NCI-H2196 treated with DMSO at 0.1 percent for 48 hours (cell line): ENCODE data around the gene C1GALT1.
"Not testable (repeated sequence)": the region's sequence is repeated elsewhere in the genome, so short reads cannot be mapped to it uniquely, and the experiment has no call there.

Experiments used
- DNase-seq: peaks from one replicate; lab custom pipeline; 2025; ENCODE audit not compliant: unreplicated experiment; lab: John Stamatoyannopoulos, UW

The C1GALT1 gene

GRCh38 chr7:7166318-7166717 is 16.0 kb upstream of the C1GALT1 start:
- no peak for DNase-seq

DNA sequence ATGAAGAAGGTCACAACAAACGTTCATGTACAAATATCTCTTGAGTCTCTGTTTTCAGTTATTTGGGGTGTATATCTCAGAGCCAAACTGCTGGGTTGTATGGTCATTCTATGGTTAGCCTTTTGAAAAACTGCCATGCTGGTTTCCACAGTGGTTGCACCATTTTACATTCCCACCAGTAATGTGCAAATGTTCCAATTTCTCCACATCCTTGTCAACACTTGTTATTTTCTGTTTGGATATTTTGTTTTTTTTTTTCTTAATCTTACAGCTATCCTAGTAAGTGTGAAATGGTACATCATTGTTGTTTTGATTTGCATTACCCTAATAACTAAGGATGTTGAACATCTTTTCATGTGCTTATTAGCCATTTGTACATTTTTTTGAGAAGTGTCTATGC is 13.0 kb upstream of the C1GALT1 start:
- no peak for DNase-seq

GRCh38 chr7:7173956-7174632 is 8.2 kb upstream of the C1GALT1 start:
- DNase-seq: no peak

DNA sequence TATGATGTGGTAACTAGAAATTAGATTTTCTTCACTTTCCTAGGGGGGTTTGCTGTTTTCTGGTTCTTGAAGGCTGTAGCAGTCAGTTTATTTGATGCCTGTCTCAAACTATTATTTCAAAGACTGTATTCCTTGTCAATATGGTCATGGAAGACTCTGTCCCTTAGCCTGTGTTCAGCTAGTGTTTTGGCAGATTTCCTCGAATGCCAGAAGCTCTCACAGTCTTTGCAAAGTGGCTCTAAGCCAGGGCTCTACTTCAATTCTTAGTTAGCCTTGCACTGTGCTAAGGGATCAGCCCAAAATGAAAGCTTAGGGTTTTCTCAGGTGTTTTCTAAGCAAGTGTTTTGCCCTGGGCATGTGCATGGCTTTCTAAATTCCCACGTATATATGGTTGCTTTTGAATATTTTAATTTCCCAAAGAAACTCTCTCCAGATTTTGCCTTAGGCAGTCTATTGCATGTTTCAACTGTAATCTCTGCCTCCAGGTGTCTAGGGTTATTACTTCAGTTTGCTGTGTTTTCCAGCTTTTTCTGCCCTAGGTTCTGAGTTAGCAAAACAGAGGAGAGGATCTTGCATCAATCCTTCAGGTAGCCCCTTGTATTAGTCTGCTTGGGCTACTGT is 7.2 kb upstream of the C1GALT1 start:
- DNase-seq: no peak

GRCh38 chr7:7176406-7177043 is 5.8 kb upstream of the C1GALT1 start:
- DNase-seq: no peak

GRCh38 chr7:7177044-7177517 is 5.3 kb upstream of the C1GALT1 start:
- DNase-seq: no peak

GRCh38 chr7:7178081-7178480 is 4.3 kb upstream of the C1GALT1 start:
- DNase-seq: no peak

GRCh38 chr7:7178906-7179305 is 3.4 kb upstream of the C1GALT1 start:
- DNase-seq: no peak

- no peak for DNase-seq
These were observed 1.5 kb upstream of the C1GALT1 start for GRCh38 chr7:7180725-7181449.

DNA sequence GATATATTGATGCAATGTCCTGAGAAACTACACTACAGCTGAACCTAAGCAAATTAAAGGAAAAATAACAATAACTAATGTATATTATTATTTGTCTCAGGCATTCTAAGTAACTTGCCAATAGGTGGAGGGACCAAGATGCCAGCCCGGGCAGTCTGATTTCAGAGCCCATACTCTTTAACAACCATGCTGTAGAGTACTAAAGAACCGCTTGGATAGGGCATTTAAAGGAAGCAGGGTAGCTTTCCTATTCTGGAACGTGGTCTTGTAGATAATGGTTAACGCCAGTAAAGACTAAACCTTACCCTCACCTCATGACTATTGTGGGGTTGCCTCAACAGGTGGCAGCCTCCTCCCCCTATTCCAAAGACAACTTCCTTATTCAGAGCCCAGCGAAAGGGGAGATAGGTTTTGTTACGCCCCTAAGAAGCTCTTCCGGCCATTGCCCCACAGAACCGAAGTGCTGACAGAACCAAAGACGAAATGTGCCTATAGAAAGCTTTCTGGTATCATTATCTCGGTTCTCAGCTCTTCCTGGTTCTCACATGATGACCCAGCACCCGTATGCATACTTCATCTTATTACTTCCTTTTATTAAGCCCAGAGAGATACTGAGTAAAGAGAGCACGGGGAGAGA is 707 bp upstream of the C1GALT1 start:
- DNase-seq: peak; percentile 34

DNA sequence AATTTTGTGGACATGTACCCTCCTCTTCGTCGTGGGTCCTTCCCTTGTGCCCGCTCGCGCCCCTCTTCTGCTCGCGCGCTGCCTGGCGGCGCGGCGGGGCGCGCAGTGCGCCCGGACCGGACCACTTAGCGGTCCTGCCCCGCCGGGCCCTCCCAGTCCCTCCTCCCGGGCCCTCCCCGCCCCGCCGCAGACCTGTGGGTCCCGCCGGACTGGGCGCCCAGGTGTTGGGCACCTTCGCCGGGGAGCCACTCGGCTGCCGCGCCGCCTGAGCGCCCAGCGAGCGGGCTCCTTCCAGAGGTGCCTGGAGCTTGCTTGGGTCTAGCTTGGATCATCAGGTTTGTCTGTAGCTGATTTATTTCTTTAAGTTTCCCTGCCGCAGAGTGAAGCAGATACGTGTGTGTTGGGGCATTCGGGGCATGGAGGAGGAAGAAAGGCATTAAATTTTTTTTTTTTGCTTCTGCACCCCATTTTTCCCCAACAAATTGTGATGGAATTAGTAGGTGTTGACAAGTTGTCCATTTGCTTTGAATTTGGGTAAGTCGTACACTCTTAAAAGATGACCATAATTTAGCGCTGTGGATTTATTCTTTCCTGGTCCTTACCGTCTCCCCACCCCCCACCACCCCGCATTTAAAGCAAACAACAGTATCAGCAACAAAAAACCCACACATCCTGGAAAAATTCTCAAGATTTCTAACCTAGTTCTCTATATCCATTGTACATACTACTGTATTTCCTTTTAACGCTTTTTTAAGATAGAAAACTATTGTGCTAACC is 905 bp downstream of the C1GALT1 start:
- DNase-seq: no peak

GRCh38 chr7:7183838-7184463 is 1.6 kb downstream of the C1GALT1 start:
- DNase-seq: no peak

DNA sequence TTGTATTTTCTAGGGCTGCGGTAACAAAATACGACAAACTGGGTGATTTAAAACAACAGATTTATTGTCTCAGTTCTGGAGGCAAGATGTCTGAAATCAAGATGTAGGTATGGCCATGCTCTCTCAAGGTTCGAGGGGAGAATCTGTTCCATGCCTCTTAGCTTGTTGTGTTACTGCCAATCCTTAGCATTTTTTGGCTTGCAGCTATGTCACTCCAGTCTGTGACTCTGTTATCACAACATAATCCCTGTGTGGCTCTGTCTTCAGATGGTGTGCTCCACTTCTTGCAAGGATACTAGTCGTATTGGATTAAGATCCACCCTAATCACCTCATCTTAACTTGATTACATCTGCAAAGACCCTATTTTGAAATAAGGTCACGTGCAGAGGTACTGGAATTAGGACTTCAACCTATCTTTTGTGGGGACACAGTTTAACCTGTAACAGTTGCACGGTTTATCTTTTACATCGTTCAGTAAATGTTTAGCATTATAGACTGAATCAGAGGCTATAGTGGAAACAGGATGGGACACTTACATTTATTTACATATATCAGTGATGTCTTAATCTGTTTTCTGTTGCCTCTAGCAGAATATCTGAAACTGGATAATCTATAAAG is 3.1 kb downstream of the C1GALT1 start:
- no peak for DNase-seq

- no peak for DNase-seq
These were observed 5.7 kb downstream of the C1GALT1 start for GRCh38 chr7:7188091-7188490.

DNA sequence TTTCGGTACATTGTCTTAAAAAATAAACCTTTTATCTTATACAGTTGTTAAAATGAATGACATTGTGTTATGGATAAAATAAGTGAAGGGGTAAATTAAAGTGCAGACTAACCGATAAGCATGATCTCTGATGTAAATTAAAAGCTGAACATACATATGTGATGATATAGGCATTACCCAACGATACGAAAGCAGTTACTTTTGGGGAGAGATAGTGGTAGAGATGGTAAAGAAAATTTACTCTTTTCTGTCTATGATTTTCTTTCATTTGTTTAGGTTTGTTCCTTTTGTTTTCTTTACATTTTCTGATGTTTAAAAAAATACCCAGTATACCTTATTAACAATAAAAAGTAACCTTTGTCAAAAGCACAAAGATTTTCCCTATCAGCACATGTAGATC is 6.4 kb downstream of the C1GALT1 start:
- DNase-seq: no peak

- DNase-seq: no peak
These were observed 7.8 kb downstream of the C1GALT1 start for GRCh38 chr7:7190142-7190541.

DNA sequence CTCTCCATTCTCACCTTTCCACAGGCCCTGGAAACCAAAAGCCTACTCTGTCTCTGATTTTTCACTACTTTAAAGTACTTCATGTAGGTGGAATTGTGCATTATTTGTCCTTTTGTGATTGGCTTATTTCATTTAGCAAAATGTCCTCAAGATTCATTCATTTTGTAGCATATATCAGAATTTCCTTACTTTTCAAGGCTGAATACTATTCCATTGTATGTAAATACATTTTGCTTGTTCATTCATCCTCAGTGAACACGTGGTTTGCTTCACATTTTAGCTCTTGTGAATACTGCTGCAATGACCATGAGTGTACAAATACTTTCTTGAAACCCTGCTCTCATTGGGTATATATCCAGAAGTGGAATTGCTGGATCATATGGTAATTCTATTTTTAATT is 8.8 kb downstream of the C1GALT1 start:
- DNase-seq: no peak

DNA sequence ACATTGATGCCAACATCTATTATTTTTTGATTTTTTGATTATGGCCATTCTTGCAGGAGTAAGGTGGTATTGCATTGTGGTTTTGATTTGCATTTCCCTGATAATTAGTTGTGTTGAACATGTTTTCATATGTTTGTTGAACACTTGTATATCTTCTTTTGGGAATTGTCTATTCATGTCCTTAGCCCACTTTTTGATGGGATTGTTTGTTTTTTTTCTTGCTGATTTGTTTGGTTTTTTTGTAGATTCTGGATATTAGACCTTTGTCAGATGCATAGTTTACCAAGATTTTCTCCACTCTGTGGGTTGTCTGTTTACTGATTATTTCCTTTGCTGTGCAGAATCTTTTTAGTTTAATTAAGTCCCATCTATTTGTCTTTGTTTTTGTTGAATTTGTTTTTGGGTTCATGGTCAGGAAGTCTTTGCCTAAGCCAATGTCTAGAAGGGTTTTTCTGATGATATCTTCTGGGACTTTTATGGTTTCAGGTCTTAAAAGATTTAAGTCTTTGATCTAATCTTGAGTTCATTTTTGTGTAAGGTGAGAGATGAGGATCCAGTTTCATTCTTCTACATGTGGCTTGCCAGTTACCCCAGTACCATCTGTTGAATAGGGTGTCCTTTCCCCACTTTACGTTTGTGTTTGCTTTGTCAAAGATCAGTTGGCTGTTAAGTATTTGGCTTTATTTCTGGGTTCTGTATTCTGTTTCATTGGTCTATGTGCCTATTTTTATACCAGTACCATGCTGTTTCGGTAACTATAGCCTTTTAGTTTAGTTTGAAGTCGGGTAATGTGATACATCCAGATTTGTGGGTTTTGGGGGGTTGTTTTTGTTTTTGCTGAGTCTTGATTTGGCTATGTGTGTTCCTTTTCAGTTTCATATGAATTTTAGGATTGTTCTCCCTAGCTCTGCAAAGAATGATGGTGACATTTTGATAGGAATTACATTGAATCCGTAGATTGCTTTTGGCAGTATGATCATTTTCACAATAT is 10.7 kb downstream of the C1GALT1 start:
- DNase-seq: not testable (repeated sequence)
